GM12875 (cell line): ENCODE results near the gene MTMR1.

Experiments
- H3K4me3 ChIP-seq: one replicate; pipeline ENCODE4 v1.5.1; 2011; ENCODE audit warnings: low read depth, low read length, control low read depth
- CTCF ChIP-seq: IDR thresholded peaks from 2 replicates; pipeline ENCODE4 v1.5.1; 2011; ENCODE audit warnings: low read depth, mild to moderate bottlenecking, control low read depth, inconsistent platforms, low read length, moderate library complexity, borderline replicate concordance; ENCODE audit not compliant: insufficient read depth

The MTMR1 gene

GRCh38 chrX:150761819-150762216 lies 68.6 kb downstream of the MTMR1 start:
- TF ChIP-seq CTCF, result no peak
- H3K4me3 ChIP-seq, result no peak overlapping the region

DNA sequence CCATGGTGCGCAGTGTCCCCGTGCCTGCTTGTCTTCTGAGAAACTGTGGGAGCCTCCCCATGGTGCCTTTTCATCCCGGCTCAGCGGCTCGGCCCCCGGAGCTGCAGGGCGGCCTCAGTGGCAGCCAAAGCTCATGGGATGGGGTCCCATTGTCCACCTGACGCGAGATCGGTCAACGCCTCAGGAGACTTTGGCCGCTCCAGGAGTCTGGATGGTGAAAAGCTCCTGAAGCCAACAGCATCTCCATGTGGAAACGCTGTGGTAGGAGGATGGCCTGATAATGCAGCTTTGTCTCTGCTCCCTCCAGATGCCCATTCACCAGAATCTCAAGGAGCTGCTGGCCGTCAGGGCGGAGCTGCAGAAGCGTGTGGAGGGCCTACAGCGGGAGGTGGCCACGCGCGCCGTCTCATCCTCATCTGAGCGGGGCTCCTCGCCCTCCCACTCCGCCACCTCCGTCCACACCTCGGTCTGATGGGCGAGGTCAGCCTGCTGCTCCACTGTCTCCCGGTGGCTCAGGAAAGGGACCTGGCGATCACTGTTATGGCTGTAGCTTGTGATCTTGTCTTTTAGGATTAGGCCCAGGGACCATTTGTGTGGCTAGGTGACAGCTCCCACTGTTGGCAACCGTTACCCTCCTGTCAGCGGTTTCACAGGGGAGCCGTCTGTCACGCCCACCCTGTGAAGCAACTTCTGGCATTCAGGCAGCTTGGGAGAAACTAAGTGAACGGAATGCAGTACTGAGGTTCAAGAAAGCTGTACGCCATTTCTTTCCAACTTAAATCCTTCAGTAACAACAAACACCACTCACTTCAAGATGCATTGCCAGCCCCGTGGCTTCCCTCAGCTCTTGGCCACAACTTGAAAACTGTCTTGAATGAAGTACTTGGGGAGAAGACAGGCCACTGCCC lies 69.3 kb downstream of the MTMR1 start:
- TF ChIP-seq CTCF, result no peak
- no peak overlapping the region for H3K4me3 ChIP-seq

GRCh38 chrX:150763303-150763797 lies 70.2 kb downstream of the MTMR1 start:
- H3K4me3 ChIP-seq, result no peak overlapping the region
- no peak for TF ChIP-seq CTCF

GRCh38 chrX:150763810-150764209 lies 70.6 kb downstream of the MTMR1 start:
- TF ChIP-seq CTCF, result no peak
- no peak overlapping the region for H3K4me3 ChIP-seq

DNA sequence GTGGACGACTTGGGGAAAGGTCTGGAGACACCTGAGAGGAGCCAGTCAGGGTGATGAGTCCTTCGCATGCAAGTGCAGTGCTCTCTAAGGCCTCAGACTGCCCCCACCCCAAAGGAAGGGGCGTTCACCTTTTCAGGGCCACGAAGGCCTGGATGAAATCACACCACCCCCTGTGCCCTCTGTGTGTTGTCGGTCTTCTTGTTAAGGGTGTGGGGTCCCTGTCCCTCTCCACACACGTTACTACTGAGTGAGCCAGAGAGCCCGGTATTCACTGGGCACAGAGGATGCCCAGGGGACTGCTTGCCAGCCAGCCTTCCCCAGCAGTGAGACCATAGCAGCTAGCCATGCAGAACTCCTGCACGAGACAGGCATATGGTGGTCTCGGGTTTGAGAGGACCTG lies 72.0 kb downstream of the MTMR1 start:
- no peak for TF ChIP-seq CTCF
- no peak overlapping the region for H3K4me3 ChIP-seq

DNA sequence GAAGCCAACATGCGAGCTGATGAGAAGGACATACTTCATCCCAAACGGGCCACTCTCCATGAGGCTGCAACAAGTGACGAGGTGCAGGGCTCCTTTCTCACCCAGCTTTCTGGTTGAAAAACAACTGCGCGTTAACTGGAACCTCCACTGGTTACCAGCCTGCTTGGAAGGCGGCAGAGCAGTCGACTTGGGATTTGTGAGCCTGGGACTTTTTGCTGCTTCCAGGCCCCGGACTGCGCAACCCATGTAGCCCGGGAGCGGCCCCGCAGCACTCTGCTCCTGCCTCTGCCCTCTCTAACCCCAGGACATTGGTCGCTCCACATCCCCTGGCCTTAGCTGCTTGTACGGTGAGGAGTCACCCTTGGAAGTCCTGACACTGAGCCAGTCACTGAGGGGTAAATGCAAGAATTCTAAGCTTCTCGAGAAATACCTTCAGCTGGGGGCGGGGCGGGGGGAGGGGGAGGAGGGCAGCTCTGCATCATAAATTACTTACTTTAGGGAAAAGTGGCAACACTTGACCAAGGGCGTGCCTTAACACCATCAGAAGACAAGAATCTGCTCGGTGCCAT lies 72.7 kb downstream of the MTMR1 start:
- TF ChIP-seq CTCF, result no peak
- no peak overlapping the region for H3K4me3 ChIP-seq
